Measurements from ENCODE around the gene PHLDB3.

- TF ChIP-seq CTCF (IDR thresholded peaks at IDR 0.05) (no peak), POLR2A (IDR thresholded peaks at IDR 0.05) (no peak), POLR2AphosphoS5 (IDR thresholded peaks at IDR 0.05) (no peak), EP300 (IDR thresholded peaks at IDR 0.05; ENCODE audit: low read depth) (no peak)
Observed at GRCh38 chr19:43505941-43506340, 1.4 kb upstream of the PHLDB3 start.
